PC-3 (cell line): Measurements from ENCODE around the gene CD6.

Experiments used
- CTCF ChIP-seq: fragments of 300-600 bp; sonication (generic); conservative IDR thresholded peaks from 2 replicates; pipeline ENCODE4 v1.5.1; 2017; ENCODE audit warnings: antibody characterized with exemption, low read depth, mild to moderate bottlenecking, low read length
- EZH2 ChIP-seq: fragments of 300-600 bp; sonication (generic); IDR thresholded peaks from one replicate; pipeline ENCODE4 v1.6.1; 2017; ENCODE audit warnings: antibody characterized with exemption, mild to moderate bottlenecking, low read length; ENCODE audit not compliant: unreplicated experiment

- no peak for TF ChIP-seq CTCF
- TF ChIP-seq EZH2, result no peak
Observed at GRCh38 chr11:60985991-60986915, 14.8 kb downstream of the CD6 start.
